HEK293 (cell line): ENCODE measurements around the gene NUDT21.
"Not testable (repeated sequence)": the region's sequence is repeated elsewhere in the genome, so short reads cannot be mapped to it uniquely, and the experiment has no call there.

ENCODE experiments used
- CTCF ChIA-PET: fragments of 350-600 bp; formaldehyde crosslinking; extraction: SDS; loops from one replicate; lab custom pipeline; 2021; ENCODE audit warnings: antibody characterized with exemption; lab: Yijun Ruan, JAX
- POLR2A ChIA-PET: fragments of 300-600 bp; formaldehyde crosslinking; extraction: SDS; loops from one replicate; lab custom pipeline; 2020; ENCODE audit warnings: antibody characterized with exemption, inconsistent platforms; lab: Yijun Ruan, JAX
- H3K27ac ChIP-seq: fragments of 200-500 bp; sonication (Bioruptor generic); 2 replicates; pipeline ENCODE4 v1.5.1; 2014; ENCODE audit warnings: low read depth, low read length, control low read depth, inconsistent platforms; ENCODE audit errors: extremely low read depth
- H3K36me3 ChIP-seq, 2 experiments: fragments of 200-500 bp in 1 of 2; sonication (Bioruptor generic) in 1 of 2; 1 replicate in 1 of 2; 2 replicates in 1 of 2; pipeline ENCODE4 v1.5.1; 2014 to 2017; ENCODE audit warnings: inconsistent platforms in 2 of 2, low read length in 2 of 2; ENCODE audit not compliant: control insufficient read depth in 2 of 2, insufficient read depth in 1 of 2
- H3K4me1 ChIP-seq: fragments of 200-500 bp; sonication (Bioruptor generic); 2 replicates; pipeline ENCODE4 v1.5.1; 2014; ENCODE audit warnings: mild to moderate bottlenecking, low read length, inconsistent platforms; ENCODE audit not compliant: control insufficient read depth, insufficient read depth
- H3K4me3 ChIP-seq: 2 replicates; pipeline ENCODE4 v1.5.1; 2011; ENCODE audit warnings: low read depth, mild to moderate bottlenecking, control low read depth, low read length, moderate library complexity
- H3K9me3 ChIP-seq: fragments of 200-500 bp; sonication (Bioruptor generic); 2 replicates; pipeline ENCODE4 v1.5.1; 2014; ENCODE audit warnings: low read depth, low read length, inconsistent platforms; ENCODE audit not compliant: control insufficient read depth, insufficient read depth
- GFI1B ChIP-seq: fragments of 450-650 bp; formaldehyde crosslinking; IDR thresholded peaks from 2 replicates; pipeline ENCODE4 v1.5.1; 2016; ENCODE audit warnings: missing biosample characterization, missing genetic modification characterization
- KLF17 ChIP-seq: fragments of 450-650 bp; formaldehyde crosslinking; IDR thresholded peaks from 2 replicates; pipeline ENCODE4 v1.5.1; 2016; ENCODE audit warnings: missing biosample characterization, missing genetic modification characterization
- PRDM10 ChIP-seq: fragments of 450-650 bp; formaldehyde crosslinking; IDR thresholded peaks from 2 replicates; pipeline ENCODE4 v1.5.1; 2016; ENCODE audit warnings: missing biosample characterization, missing genetic modification characterization
- PRDM4 ChIP-seq: fragments of 450-650 bp; formaldehyde crosslinking; IDR thresholded peaks from 2 replicates; pipeline ENCODE4 v1.5.1; 2017; ENCODE audit warnings: missing biosample characterization, missing genetic modification characterization
- REST ChIP-seq: fragments of 450-650 bp; formaldehyde crosslinking; IDR thresholded peaks from 2 replicates; pipeline ENCODE4 v1.5.1; 2016; ENCODE audit warnings: missing biosample characterization, missing genetic modification characterization
- WT1 ChIP-seq: fragments of 450-650 bp; formaldehyde crosslinking; IDR thresholded peaks from 2 replicates; pipeline ENCODE4 v1.5.1; 2016; ENCODE audit warnings: missing biosample characterization, missing genetic modification characterization
- ZEB2 ChIP-seq: fragments of 450-650 bp; formaldehyde crosslinking; IDR thresholded peaks from 2 replicates; pipeline ENCODE4 v1.5.1; 2016; ENCODE audit warnings: missing biosample characterization, missing genetic modification characterization
- ZFHX2 ChIP-seq: fragments of 450-650 bp; formaldehyde crosslinking; conservative IDR thresholded peaks from 2 replicates; pipeline ENCODE4 v1.5.1; 2016; ENCODE audit warnings: missing biosample characterization, missing genetic modification characterization
- ZNF133 ChIP-seq: fragments of 450-650 bp; formaldehyde crosslinking; IDR thresholded peaks from 2 replicates; pipeline ENCODE4 v1.5.1; 2016; ENCODE audit warnings: missing biosample characterization, missing genetic modification characterization
- ZNF174 ChIP-seq: fragments of 450-650 bp; formaldehyde crosslinking; IDR thresholded peaks from 2 replicates; pipeline ENCODE4 v1.5.0; 2017; ENCODE audit warnings: missing biosample characterization, mild to moderate bottlenecking, missing genetic modification characterization
- ZNF214 ChIP-seq: fragments of 450-650 bp; formaldehyde crosslinking; IDR thresholded peaks from 2 replicates; pipeline ENCODE4 v1.5.1; 2017; ENCODE audit warnings: missing biosample characterization, mild to moderate bottlenecking, missing genetic modification characterization, borderline replicate concordance
- ZNF239 ChIP-seq: fragments of 450-650 bp; formaldehyde crosslinking; IDR thresholded peaks from 2 replicates; pipeline ENCODE4 v1.5.1; 2016; ENCODE audit warnings: missing biosample characterization, missing genetic modification characterization
- ZNF266 ChIP-seq: fragments of 450-650 bp; formaldehyde crosslinking; IDR thresholded peaks from 2 replicates; pipeline ENCODE4 v1.5.1; 2016; ENCODE audit warnings: missing biosample characterization, missing genetic modification characterization, low read depth
- ZNF354C ChIP-seq: fragments of 450-650 bp; formaldehyde crosslinking; IDR thresholded peaks from 2 replicates; pipeline ENCODE4 v1.5.1; 2016; ENCODE audit warnings: missing biosample characterization, missing genetic modification characterization, low read depth, borderline replicate concordance
- ZNF426 ChIP-seq: fragments of 450-650 bp; formaldehyde crosslinking; IDR thresholded peaks from 2 replicates; pipeline ENCODE4 v1.5.1; 2017; ENCODE audit warnings: missing biosample characterization, missing genetic modification characterization, mild to moderate bottlenecking, inconsistent platforms, moderate library complexity
- ZNF48 ChIP-seq: fragments of 450-650 bp; formaldehyde crosslinking; IDR thresholded peaks from 2 replicates; pipeline ENCODE4 v1.5.1; 2016; ENCODE audit warnings: missing biosample characterization, missing genetic modification characterization
- ZNF571 ChIP-seq: fragments of 450-650 bp; formaldehyde crosslinking; IDR thresholded peaks from 2 replicates; pipeline ENCODE4 v1.5.0; 2017; ENCODE audit warnings: missing biosample characterization, missing genetic modification characterization
- ZNF596 ChIP-seq: fragments of 450-650 bp; IDR thresholded peaks from 2 replicates; pipeline ENCODE4 v1.5.0; 2018; ENCODE audit warnings: missing biosample characterization, mild to moderate bottlenecking, missing genetic modification characterization, moderate library complexity
- ZNF623 ChIP-seq: fragments of 450-650 bp; formaldehyde crosslinking; IDR thresholded peaks from 2 replicates; pipeline ENCODE4 v1.5.1; 2016; ENCODE audit warnings: missing biosample characterization, missing genetic modification characterization
- ZNF660 ChIP-seq: fragments of 450-650 bp; IDR thresholded peaks from 2 replicates; pipeline ENCODE4 v1.5.1; 2018; ENCODE audit warnings: missing biosample characterization, mild to moderate bottlenecking, missing genetic modification characterization
- ZNF747 ChIP-seq: fragments of 450-650 bp; formaldehyde crosslinking; IDR thresholded peaks from 2 replicates; pipeline ENCODE4 v1.5.1; 2016; ENCODE audit warnings: missing biosample characterization, missing genetic modification characterization
- ZSCAN16 ChIP-seq: fragments of 450-650 bp; formaldehyde crosslinking; IDR thresholded peaks from 2 replicates; pipeline ENCODE4 v1.5.1; 2016; ENCODE audit warnings: missing biosample characterization, missing genetic modification characterization

NUDT21 gene

GRCh38 chr16:56399047-56399446 lies 52.1 kb downstream of the NUDT21 start:
- TF ChIP-seq GFI1B (no peak), PRDM10 (tag by site-specific recombination) (no peak), ZNF174 (tag by site-specific recombination) (no peak), ZNF354C (tag by site-specific recombination) (no peak)
- Histone ChIP-seq H3K4me1 (no peaks in the 10 kb centered on the region), H3K9me3 (no peaks in the 10 kb centered on the region), H3K36me3 (peaks cover 23 to 54% of the 10 kb centered on the region in 2 experiments; a peak in 2 of 3 replicates), H3K27ac (no peak overlapping the region), H3K4me3 (no peak overlapping the region)
- CTCF ChIA-PET, result no interaction called here
- POLR2A ChIA-PET, result interaction anchor here (0.7 kb wide), 1 partner anchor 21 kb away, joined by 3 read pairs; no protein-coding TSS in a partner anchor

- H3K27ac ChIP-seq, H3K9me3 ChIP-seq, CTCF ChIA-PET, H3K4me3 ChIP-seq, H3K4me1 ChIP-seq, POLR2A ChIA-PET: not testable (repeated sequence)
- H3K36me3 ChIP-seq, result peaks cover 9 to 39% of the 10 kb centered on the region in 2 experiments; a peak in 2 of 3 replicates
Observed at GRCh38 chr16:56396724-56397123, 54.4 kb downstream of the NUDT21 start.

GRCh38 chr16:56389554-56389953 lies 61.6 kb downstream of the NUDT21 start:
- Histone ChIP-seq H3K36me3 (peaks cover 8 to 68% of the 10 kb centered on the region in 2 experiments; a peak in 2 of 3 replicates), H3K4me3 (no peak overlapping the region), H3K27ac (no peak overlapping the region), H3K9me3 (no peaks in the 10 kb centered on the region), H3K4me1 (no peaks in the 10 kb centered on the region)
- ChIA-PET CTCF (interaction anchor here (1.1 to 2.0 kb wide), 3 partner anchors 9 to 33 kb away, joined by 5 to 8 read pairs (median 5); no protein-coding TSS in a partner anchor), POLR2A (interaction anchor here (1.4 kb wide), 1 partner anchor 62 kb away, joined by 4 read pairs; the partner anchor contains the start of genes NUDT21 and OGFOD1)
- TF ChIP-seq WT1 (tag by site-specific recombination) (no peak), REST (tag by site-specific recombination) (no peak), ZNF214 (tag by site-specific recombination) (no peak), ZNF133 (no peak), ZSCAN16 (no peak), ZNF660 (no peak), ZNF48 (no peak), ZNF596 (tag by site-specific recombination) (no peak), ZNF426 (no peak), ZNF571 (tag by site-specific recombination) (no peak), ZNF623 (no peak), ZNF747 (tag by site-specific recombination) (no peak), ZNF239 (tag by site-specific recombination) (no peak), KLF17 (tag by site-specific recombination) (no peak), ZEB2 (no peak), PRDM4 (tag by site-specific recombination) (no peak), ZFHX2 (tag by site-specific recombination) (no peak), ZNF266 (no peak)
